WERI-Rb-1 (cell line): ENCODE measurements around the gene PRKCE.

Source experiments
- DNase-seq: peaks from one replicate; pipeline ENCODE4 v3.0.0-alpha.2; 2020
- H3K27ac ChIP-seq: fragments of 250-450 bp; sonication (Bioruptor Pico); 2 replicates; pipeline ENCODE4 v1.5.1; 2020; ENCODE audit warnings: mild to moderate bottlenecking, moderate library complexity
- H3K27me3 ChIP-seq: fragments of 250-450 bp; sonication (Bioruptor Pico); 2 replicates; pipeline ENCODE4 v1.5.1; 2021; ENCODE audit warnings: mild to moderate bottlenecking, low read depth, moderate library complexity; ENCODE audit not compliant: insufficient read depth, severe bottlenecking
- H3K36me3 ChIP-seq: fragments of 250-450 bp; sonication (Bioruptor Pico); 2 replicates; pipeline ENCODE4 v1.5.1; 2020; ENCODE audit warnings: mild to moderate bottlenecking, moderate library complexity
- H3K4me3 ChIP-seq: 2 replicates; pipeline ENCODE4 v1.5.1; 2011; ENCODE audit warnings: low read depth, mild to moderate bottlenecking, control low read depth, low read length
- H3K9me3 ChIP-seq: fragments of 250-450 bp; sonication (Bioruptor Pico); 2 replicates; pipeline ENCODE4 v1.5.1; 2021; ENCODE audit warnings: mild to moderate bottlenecking, moderate library complexity; ENCODE audit not compliant: severe bottlenecking
- TF ChIP-seq, protein P1 (sequence below): IDR thresholded peaks from 2 replicates; pipeline ENCODE4 v1.5.1; 2011; ENCODE audit warnings: low read depth, mild to moderate bottlenecking, control low read depth, inconsistent platforms, low read length

PRKCE gene

DNA sequence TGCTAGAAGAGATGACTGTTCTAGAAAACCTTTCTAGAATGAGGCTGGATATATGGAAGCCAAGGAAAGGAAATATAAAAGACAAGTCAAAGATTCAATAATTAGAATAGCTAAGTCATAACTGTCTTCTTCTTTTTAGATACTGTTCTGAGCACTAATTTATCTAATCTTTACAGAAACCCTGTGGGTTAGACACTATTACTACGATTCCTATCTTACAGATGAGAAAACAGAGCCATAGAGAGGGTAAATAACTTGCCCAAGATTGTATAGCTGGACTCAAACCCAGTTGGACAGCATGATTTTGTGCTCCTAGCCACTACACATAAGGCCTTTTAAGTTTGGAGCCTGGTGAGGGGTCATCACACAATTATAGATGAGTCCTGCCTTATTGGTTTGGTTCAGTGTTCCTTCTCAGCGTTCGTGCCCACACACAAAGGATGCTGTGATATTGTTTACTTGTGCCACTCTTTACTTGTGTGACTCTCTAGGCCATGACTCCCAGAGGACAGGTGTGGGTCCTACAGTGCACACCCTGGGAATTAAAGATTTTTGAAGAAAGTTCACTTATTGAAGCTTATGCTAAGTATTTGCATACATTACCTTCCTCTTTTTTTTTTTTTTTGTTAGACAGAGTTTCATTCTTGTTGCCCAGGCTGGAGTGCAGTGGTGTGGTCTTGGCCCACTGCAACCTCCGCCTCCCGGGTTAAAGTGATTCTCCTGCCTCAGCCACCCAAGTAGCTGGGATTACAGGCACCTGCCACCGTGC, 153.7 kb downstream of the PRKCE start:
- no peak for DNase-seq
- H3K36me3 ChIP-seq: no peaks in the 10 kb centered on the region
- H3K27me3 ChIP-seq: no peaks in the 10 kb centered on the region
- TF ChIP-seq, protein P1, sequence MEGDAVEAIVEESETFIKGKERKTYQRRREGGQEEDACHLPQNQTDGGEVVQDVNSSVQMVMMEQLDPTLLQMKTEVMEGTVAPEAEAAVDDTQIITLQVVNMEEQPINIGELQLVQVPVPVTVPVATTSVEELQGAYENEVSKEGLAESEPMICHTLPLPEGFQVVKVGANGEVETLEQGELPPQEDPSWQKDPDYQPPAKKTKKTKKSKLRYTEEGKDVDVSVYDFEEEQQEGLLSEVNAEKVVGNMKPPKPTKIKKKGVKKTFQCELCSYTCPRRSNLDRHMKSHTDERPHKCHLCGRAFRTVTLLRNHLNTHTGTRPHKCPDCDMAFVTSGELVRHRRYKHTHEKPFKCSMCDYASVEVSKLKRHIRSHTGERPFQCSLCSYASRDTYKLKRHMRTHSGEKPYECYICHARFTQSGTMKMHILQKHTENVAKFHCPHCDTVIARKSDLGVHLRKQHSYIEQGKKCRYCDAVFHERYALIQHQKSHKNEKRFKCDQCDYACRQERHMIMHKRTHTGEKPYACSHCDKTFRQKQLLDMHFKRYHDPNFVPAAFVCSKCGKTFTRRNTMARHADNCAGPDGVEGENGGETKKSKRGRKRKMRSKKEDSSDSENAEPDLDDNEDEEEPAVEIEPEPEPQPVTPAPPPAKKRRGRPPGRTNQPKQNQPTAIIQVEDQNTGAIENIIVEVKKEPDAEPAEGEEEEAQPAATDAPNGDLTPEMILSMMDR: no peak
- no peak overlapping the region for H3K4me3 ChIP-seq
- H3K27ac ChIP-seq: no peak overlapping the region
- H3K9me3 ChIP-seq: no peaks in the 10 kb centered on the region

DNA sequence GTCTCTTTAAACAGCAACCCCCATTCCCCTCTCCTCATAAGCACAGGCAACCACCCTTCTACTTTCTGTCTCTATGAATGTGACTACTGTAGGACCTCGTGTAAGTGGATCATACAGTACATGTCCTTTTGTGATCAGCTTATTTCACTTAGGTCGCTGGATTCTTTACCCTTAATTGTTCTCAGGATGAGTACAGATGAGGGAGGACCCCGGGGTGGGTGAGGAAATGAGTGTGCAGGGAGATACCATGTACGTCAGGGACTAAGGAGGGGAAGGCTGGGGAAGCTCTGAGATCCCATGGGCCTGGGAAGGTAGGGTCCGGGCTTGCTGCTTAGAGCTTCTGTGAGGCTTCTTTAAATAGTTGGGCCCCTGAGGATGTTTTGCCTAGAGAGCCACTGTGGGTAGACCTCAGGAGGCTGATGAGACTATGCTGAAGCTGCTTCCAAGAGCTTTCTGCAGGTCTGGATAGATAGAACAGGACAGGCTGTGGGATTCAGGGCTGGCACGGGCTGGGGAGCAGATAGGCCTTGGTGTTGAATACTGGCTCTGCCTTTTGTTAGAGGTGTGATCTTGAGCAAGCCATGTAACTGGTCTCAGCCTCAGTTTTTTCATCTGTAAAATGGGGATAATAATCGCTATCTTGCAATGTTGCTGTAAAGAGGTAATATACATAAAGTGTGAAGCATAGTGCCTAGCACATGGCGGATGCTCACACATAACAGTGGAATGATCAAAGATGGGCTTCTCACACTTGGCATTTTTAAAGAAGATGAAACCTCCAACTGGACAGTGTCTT, 155.3 kb downstream of the PRKCE start:
- no peak for DNase-seq
- H3K27ac ChIP-seq: no peak overlapping the region
- H3K4me3 ChIP-seq: no peak overlapping the region
- H3K9me3 ChIP-seq: no peaks in the 10 kb centered on the region
- TF ChIP-seq, protein P1: no peak
- no peaks in the 10 kb centered on the region for H3K27me3 ChIP-seq
- H3K36me3 ChIP-seq: no peaks in the 10 kb centered on the region

DNA sequence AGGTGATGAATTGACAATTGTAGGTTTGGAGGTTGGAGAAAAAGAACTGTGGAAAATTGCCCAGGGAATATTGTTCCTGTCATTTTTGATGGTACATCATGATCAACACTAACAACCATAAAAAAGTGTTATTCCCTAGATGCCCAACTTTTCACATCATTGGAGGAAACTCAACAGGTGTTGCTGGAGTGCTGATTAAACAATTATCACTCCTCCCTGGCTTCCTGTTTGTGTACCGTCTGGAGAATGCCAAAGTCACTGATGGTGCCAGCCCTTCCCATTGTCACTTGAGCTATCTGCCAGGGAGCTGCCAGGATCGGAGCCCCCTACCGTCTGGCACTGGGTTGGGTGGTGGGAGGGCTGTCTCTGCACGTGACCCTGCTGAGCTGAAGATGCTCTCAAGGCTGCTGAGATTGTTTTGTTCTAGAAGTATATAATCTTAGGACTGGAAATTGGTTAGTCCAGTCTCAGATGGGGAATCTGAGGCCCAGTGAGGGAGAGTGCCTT, 156.9 kb downstream of the PRKCE start:
- TF ChIP-seq, protein P1: no peak
- Histone ChIP-seq H3K27me3 (no peaks in the 10 kb centered on the region), H3K36me3 (no peaks in the 10 kb centered on the region), H3K4me3 (no peak overlapping the region), H3K27ac (no peak overlapping the region), H3K9me3 (no peaks in the 10 kb centered on the region)
- DNase-seq: no peak

DNA sequence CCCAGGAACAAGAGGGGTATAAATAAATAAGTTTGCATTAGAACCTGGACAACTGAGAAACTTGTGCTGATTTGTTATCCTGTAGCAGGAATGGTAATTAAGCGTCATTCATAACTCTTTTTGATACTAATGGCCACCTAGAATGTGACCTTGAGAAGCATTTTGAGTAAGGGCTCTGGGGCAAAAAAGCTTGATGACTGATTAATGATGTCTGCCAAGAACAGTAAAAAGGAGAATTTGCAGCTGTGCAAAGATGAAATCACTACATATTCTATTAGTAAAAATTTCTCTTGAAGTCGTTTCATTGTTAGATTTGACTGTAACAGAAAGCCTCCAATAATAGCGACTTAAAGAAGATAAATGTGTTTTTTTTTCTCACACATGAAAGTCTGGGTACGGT, 157.7 kb downstream of the PRKCE start:
- no peak overlapping the region for H3K4me3 ChIP-seq
- no peak overlapping the region for H3K27ac ChIP-seq
- H3K36me3 ChIP-seq: no peaks in the 10 kb centered on the region
- no peaks in the 10 kb centered on the region for H3K27me3 ChIP-seq
- H3K9me3 ChIP-seq: no peaks in the 10 kb centered on the region
- DNase-seq: no peak
- TF ChIP-seq, protein P1: no peak

DNA sequence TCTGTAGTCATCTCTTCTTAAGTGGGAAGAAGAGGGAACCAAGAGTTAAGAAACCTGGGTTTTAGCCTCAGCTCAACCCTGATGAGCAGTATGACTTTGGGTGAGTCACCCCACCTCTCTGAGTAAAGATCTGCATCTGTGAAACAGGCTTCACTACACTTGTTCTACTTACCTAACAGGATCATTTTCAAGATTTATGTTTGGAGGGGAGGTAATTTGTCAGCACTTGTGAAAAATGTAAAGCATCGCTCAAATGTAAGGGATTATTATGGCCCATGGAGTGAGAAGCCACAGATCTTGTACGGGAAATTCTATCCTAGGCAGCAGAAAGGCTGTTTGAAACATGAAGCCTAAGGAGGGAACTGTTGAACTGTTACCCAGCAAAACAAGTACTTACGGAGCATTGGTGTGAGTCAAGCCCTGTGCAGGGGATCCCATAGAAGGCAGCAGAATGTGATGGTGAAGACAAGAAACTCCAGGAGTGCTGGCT, 160.6 kb downstream of the PRKCE start:
- H3K36me3 ChIP-seq: no peaks in the 10 kb centered on the region
- no peak for DNase-seq
- no peak overlapping the region for H3K27ac ChIP-seq
- H3K9me3 ChIP-seq: no peaks in the 10 kb centered on the region
- TF ChIP-seq, protein P1: no peak
- H3K27me3 ChIP-seq: no peaks in the 10 kb centered on the region
- no peak overlapping the region for H3K4me3 ChIP-seq
